Left hindlimb (tissue), 1 donor: ENCODE measurements around the gene PPP5C.
"Not testable (repeated sequence)": the region's sequence is repeated elsewhere in the genome, so short reads cannot be mapped to it uniquely, and the experiment has no call there.

Experiments used
- DNase-seq: peaks from one replicate; pipeline ENCODE4 v3.0.0-alpha.2; 2018

Gene PPP5C

DNA sequence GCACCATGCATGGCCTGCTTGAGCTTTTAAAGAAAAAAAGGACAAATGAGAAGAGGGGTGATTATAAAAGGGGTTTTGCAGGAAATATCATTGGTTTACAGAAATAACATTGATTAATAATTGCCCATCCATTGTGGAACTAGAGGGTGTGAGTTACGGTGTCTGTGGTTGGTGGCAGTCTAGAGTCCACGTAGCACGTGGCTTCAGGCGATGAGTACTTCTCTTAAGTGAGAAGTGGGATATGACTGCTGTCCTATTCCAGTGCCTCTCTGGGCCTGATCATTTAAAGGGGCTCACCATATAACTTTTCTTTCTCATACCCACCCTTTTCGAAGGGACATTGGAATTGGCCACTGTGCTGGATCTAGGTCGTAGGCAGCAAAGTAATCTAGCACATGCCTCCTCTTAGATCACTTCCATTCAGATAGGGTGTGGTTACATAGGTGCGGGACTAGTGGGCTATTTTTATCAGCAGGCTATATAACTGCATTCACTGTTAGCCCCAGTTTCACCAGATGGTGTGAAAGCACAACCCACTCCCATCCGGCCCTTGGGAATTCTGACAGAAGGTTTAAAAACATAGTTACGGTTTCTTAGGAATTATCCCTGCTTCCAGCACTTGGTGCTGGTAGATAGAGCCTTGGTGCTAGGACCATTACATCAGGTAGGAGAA, 19.9 kb downstream of the PPP5C start:
- DNase-seq: no peak

DNA sequence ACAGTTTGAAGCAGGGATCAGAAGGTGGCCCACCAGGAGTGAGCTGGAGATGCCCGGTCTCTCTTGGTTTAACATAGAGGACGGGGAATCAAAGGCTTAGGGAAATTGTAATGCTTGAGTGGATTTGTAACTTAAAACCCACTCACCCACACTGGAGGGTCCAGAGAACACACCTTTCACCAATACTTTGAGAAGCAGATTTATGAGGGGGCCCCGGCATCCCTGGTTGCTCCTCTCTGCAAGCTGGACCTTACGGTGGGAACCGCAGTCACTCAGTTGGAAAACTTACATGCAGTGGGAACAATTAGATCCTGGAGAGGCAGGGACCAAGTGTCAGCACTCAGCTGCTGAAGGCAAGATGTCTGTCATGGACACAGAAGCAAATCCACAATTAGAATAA, 20.5 kb downstream of the PPP5C start:
- no peak for DNase-seq

GRCh38 chr19:46368116-46368515, 21.2 kb downstream of the PPP5C start:
- no peak for DNase-seq

- DNase-seq: no peak
Observed at GRCh38 chr19:46369817-46370216, 22.9 kb downstream of the PPP5C start.

- no peak for DNase-seq
Observed at GRCh38 chr19:46371371-46371901, 24.5 kb downstream of the PPP5C start.

GRCh38 chr19:46372901-46373490, 26.1 kb downstream of the PPP5C start:
- no peak for DNase-seq

DNA sequence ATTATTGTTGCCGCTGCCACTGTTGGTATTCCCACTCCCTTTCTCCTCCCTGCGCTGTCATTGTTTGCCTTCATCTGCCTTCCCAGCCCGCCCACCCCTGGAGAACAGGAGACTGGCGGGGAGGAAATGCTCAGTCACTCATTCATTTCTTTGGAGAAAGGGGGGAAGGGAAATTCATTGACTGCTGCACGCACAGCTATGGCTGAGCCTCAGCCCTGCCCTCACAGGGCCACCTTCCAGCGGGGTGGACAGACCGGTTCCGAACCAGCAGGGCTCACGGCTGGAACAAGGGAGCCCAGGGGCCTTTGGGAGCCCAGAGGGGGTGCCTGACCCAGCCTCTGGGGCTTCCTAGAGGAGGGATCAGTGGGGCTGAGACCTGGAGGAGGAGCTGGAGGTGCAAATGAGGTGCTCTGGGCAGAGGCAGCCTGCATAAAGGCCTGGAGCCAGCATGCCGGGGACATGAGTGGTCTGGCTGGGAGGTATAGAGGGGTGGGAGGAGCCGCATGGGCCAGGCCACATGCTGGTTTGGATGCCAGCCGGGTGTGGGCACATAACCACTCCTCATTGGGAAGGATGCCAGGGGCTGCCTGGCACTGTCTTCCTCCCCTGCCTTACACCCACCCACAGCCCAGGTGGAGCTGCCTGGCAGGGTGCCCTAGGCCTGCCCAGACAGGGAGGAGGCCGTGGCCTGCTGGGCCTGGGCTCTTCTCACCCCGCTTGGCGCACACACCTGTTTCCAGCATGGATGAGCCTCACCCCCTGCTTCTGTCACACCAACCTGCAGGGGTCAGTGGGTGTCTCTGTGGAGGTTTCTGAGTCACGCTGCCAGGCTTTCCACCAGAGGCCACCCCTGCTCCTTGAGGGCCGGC, 26.8 kb downstream of the PPP5C start:
- DNase-seq: peak; percentile 77

DNA sequence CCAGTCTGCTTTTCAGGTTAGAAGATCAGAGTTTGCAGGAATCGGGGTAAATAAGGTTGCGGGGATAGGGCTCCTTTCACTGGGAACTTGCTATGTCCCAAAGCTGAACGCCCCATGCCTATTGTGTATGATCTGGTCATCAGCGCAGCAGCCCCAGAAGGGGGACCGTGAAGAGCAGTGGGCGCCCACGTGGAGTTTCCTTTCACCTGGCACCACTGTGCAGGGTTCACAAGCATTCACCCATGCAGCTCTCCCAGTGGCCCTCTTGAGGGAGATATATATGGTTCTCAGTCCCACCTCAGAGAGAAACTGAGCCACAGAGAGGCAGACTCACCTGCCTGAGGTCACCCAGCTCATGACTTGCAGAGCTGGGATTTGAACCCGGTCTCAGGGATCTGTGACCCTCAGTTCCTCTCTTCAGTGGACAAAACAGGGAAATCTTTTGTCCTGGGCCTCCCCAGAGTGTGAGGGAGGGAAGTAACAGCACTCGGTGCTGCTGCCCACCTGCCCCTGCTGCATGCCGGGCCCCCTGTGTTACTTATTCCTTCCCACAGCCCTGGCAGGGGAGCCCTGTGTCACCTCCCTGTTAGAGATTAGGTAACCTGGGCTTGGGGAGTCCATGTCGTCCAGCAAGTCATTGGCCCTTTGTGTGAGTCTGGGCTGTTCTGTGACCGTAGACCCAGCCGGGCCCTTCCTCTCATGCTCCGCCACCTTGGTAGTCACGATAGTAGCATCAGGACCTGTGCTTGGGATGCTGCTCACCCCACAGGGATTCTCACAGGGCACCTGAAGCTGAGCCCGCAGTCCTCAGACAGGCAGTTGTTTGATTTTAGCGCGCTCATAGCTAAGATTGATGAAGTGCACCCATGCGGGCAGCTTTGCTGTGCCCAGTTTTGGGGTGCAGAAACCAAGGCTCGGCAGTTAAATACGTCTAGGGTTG, 27.9 kb downstream of the PPP5C start:
- no peak for DNase-seq

DNA sequence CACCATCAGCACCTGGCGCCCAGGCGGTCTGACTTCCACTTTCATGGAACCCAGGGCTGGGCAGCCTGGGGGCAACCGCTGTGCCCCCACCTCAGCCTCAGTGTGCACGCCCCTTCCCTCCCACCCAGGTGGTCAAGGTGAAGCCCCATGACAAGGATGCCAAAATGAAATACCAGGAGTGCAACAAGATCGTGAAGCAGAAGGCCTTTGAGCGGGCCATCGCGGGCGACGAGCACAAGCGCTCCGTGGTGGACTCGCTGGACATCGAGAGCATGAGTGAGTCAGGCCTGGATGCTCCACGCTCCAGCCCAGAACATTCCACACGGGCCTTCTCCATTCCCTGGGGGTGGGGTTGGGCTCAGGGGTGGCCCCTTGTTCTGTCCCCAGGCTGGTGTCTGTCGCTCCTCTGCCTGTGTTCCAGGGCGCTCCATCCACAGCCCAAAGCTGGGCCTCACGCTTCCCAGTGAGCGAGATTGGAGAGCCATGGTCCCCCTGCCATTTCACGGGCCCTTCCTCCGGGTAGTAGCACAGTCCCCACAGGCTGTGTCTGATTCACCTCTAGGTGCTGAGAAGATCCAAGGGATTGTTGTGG, 28.7 kb downstream of the PPP5C start:
- not testable (repeated sequence) for DNase-seq

- no peak for DNase-seq
Observed at GRCh38 chr19:46376241-46377153, 29.6 kb downstream of the PPP5C start.

- no peak for DNase-seq
Observed at GRCh38 chr19:46378268-46378667, 31.4 kb downstream of the PPP5C start.

DNA sequence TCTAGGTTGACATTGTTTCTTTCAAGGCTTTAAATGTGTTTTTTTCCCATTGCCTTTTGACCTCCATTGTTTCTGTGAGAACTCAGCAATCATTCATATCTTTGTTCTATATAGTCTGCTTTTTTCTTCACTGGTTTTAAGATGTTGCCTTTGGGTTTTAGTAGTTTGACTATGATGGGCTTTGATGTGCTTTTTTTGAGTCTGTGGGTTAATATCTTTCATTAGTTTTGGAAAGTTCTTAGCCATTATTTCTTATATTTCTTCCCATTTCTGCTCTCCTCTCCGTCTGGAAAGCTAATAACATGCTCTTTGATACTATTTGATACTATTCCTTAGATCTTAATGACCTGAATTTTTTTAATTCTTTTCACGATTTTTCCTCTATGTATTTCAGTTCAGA, 33.8 kb downstream of the PPP5C start:
- DNase-seq: no peak

DNA sequence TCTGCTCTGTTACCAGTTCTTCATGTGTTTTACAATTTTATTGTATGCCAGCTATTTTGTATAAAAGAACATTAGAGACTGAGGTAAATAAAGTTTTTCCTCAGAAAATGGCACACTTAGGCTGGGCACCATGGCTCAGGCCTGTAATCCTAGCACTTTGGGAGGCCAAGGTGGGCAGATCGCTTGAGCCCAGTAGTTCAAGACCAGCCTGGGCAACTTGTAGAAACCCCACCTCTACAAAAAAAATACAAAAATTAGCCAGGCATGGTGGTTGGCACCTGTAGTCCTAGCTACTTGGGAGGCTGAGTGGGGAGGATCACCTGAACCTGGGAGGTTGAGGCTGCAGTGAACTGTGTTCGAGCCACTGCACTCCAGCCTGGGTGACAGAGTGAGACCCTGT, 34.5 kb downstream of the PPP5C start:
- DNase-seq: no peak

GRCh38 chr19:46381756-46382345, 35.0 kb downstream of the PPP5C start:
- no peak for DNase-seq

- DNase-seq: no peak
Observed at GRCh38 chr19:46383171-46383815, 36.4 kb downstream of the PPP5C start.

GRCh38 chr19:46383846-46384245, 37.0 kb downstream of the PPP5C start:
- no peak for DNase-seq

GRCh38 chr19:46384396-46384795, 37.5 kb downstream of the PPP5C start:
- DNase-seq: no peak

DNA sequence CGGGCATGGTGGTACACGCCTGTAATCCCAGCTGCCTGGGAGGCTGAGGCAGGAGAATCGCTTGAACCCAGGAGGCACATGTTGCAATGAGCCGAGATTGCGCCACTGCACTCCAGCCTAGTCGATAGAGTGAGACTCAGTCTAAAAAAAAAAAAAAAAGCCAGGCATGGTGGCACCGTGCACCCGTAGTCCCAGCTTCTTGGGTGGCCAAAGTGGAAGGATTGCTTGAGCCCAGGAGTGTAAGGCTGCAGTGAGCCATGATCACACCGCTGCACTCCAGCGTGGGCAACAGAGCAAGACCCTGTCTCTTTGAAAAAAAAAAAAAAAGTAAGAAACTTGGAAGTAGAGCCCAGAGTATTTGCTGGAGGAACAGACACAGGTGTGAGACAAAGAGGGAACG, 38.7 kb downstream of the PPP5C start:
- no peak for DNase-seq

DNA sequence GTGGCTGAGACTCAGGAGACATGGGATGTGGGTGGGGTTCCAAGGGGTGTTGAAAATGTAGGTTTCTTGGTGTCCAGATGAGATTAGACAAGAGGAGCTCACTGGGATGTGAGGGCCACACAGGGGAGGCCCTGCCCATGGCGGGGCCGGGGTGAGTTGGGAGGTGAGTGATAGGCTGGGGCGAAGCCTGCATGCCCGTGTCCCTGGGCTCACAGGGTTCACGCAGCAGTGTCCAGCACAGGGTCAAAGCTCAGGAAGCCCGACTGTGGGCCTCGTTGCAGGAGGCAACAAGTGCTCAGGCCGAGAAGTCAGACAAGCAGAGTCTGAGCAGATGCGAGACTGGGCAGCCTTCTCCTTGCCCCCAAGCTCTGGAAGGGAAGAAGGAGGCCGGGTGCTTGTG, 39.3 kb downstream of the PPP5C start:
- no peak for DNase-seq
